ENCODE measurements around the gene RETN. TPM values are rescaled to one million over a fixed set of nuclear protein-coding genes. Genes with fewer than 3 reads are reported as not detected.

The RETN gene
- total and polyA plus RNA-seq, 2 donors (not counting 3 experiments of a cell fraction or from before 2014, with no cell fraction given), result not detected

GRCh38 chr19:7658219-7658686 is 10.6 kb upstream of the RETN start:
- Histone ChIP-seq H3K36me3 (ENCODE audit: control insufficient read depth in 2 of 2, extremely low read depth in 1 of 2, insufficient read depth in 2 of 2, low read length in 2 of 2) (no peaks in the 10 kb centered on the region), H3K27ac (ENCODE audit: insufficient read depth, low read depth, low read length) (no peak overlapping the region), H3K9me1 (replicated peaks; ENCODE audit: control insufficient read depth, extremely low read depth, insufficient read depth, low read length) (no peaks in the 10 kb centered on the region), H3K9me3 (replicated peaks; ENCODE audit: control insufficient read depth, insufficient read depth, low read length) (no peaks in the 10 kb centered on the region), H3K9ac (replicated peaks; ENCODE audit: extremely low read depth, insufficient read depth, low read length) (no peak overlapping the region), H2AFZ (ENCODE audit: low read depth, low read length) (no peak overlapping the region), H3K4me3 (replicated peaks in 1 of 3; ENCODE audit: insufficient read depth in 1 of 3, low read depth in 1 of 3, low read length in 3 of 3) (no peak overlapping the region), H3K79me2 (ENCODE audit: control insufficient read depth, insufficient read depth, low read length) (no peaks in the 10 kb centered on the region), H3K4me2 (ENCODE audit: insufficient read depth, low read length) (no peak overlapping the region), H3K4me1 (ENCODE audit: control insufficient read depth, extremely low read depth, insufficient read depth, low read length) (peaks cover 10% of the 10 kb centered on the region), H3K27me3 (ENCODE audit: control insufficient read depth in 2 of 2, insufficient read depth in 2 of 2, low read length in 2 of 2) (no peaks in the 10 kb centered on the region), H4K20me1 (replicated peaks; ENCODE audit: control insufficient read depth, extremely low read depth, insufficient read depth, low read length) (no peaks in the 10 kb centered on the region)
- DNase-seq (ENCODE audit: low read depth, low spot score), result no peak
- dilution Hi-C loops (cut with MboI; ENCODE audit: extremely low pct_ligation_motif_present, low sequenced_read_pairs), result no loop called here
- no peak for FAIRE-seq
- BruUV-seq (replicated peaks), result no TSS peak
- TF ChIP-seq MAX (IDR thresholded peaks at IDR 0.05; ENCODE audit: insufficient read depth, insufficient read length), result no peak
- TF ChIP-seq EZH2 (IDR thresholded peaks at IDR 0.05; ENCODE audit: borderline replicate concordance, low read depth, low read length, severe bottlenecking), result no peak
- TF ChIP-seq CTCF (IDR thresholded peaks at IDR 0.05; ENCODE audit: extremely low read depth in 1 of 2, insufficient read depth in 1 of 2, low read depth in 1 of 2, low read length in 2 of 2), result no peak
- no peak for TF ChIP-seq POLR2AphosphoS5 (IDR thresholded peaks at IDR 0.05; ENCODE audit: insufficient read depth, low read depth, low read length)
- TF ChIP-seq FOS (IDR thresholded peaks at IDR 0.05; ENCODE audit: borderline replicate concordance, insufficient read depth, low read length), result no peak
- TF ChIP-seq JUN (IDR thresholded peaks at IDR 0.05; ENCODE audit: borderline replicate concordance, insufficient read depth, insufficient read length, low read depth), result no peak
- no peak for TF ChIP-seq GATA2 (IDR thresholded peaks at IDR 0.05; ENCODE audit: insufficient read depth, insufficient read length, low read depth, low read length)
- TF ChIP-seq POLR2A (IDR thresholded peaks at IDR 0.05; ENCODE audit: low read depth, low read length), result no peak
- TF ChIP-seq MYC (IDR thresholded peaks at IDR 0.05; ENCODE audit: low read depth, low read length), result no peak
- ChIA-PET CTCF (interaction anchor here (1.7 kb wide), 1 partner anchor 22 kb away, joined by 6 read pairs; the partner anchor contains the start of gene TRAPPC5), POLR2A (interaction anchor here (0.5 kb wide), 1 partner anchor 14 kb away, joined by 7 read pairs; no protein-coding TSS in a partner anchor)
- intact Hi-C loops (cut with micrococcal nuclease), result no loop called here

Measured in endothelial cell of umbilical vein (primary cell).